Naive thymus-derived CD8-positive, alpha-beta T cell (primary cell): ENCODE measurements around the gene RESP18. TPM values are rescaled to one million over a fixed set of nuclear protein-coding genes. Genes with fewer than 3 reads are reported as not detected.
A peak's percentile ranks its signal among the peaks of the same experiment; 100 is the strongest.

Experiments used
- ATAC-seq, 2 donors: fragments of 150-1000 bp; cut with Tn5 transposase in 1 of 2; sonication (Bioruptor Pico), chemical (Tn5 transposase) in 1 of 2; 1 replicate in 1 of 2; 2 replicates in 1 of 2; pipeline ENCODE4 v1.10.0; 2021; ENCODE audit warnings: mild to moderate bottlenecking in 2 of 2, moderate library complexity in 2 of 2
- POLR2A ChIA-PET: fragments of 350-600 bp; sonication (Branson Sonifier 250); formaldehyde crosslinking; loops from one replicate; lab custom pipeline; 2021; ENCODE audit warnings: antibody characterized with exemption; lab: Charles Lee
- DNase-seq, 10 donors: peaks; one replicate each; pipeline versions ENCODE4 v3.0.0 to v3.0.0-alpha.2; 2020 to 2022
- H3K27ac Mint-ChIP-seq, 10 donors: one replicate each; pipeline ENCODE4 v1.8.0; 2020 to 2022; ENCODE audit warnings: mild to moderate bottlenecking in 10 of 10, mixed read lengths in 10 of 10, moderate library complexity in 4 of 10, inconsistent platforms in 1 of 10
- H3K27me3 Mint-ChIP-seq, 5 donors: one replicate each; pipeline ENCODE4 v1.8.0; 2021 to 2022; ENCODE audit warnings: mixed read lengths in 5 of 5
- H3K36me3 Mint-ChIP-seq, 3 donors: one replicate each; pipeline ENCODE4 v1.8.0; 2020 to 2022; ENCODE audit warnings: mixed read lengths in 3 of 3, mild to moderate bottlenecking in 2 of 3, inconsistent platforms in 1 of 3
- H3K4me1 Mint-ChIP-seq, 4 donors: one replicate each; pipeline ENCODE4 v1.8.0; 2021 to 2022; ENCODE audit warnings: mixed read lengths in 4 of 4
- H3K4me3 Mint-ChIP-seq, 10 donors: one replicate each; pipeline ENCODE4 v1.8.0; 2020 to 2022; ENCODE audit warnings: mild to moderate bottlenecking in 10 of 10, mixed read lengths in 10 of 10, moderate library complexity in 6 of 10, inconsistent platforms in 1 of 10
- H3K9me3 Mint-ChIP-seq, 9 donors: one replicate each; pipeline ENCODE4 v1.8.0; 2020 to 2022; ENCODE audit warnings: mixed read lengths in 9 of 9, mild to moderate bottlenecking in 3 of 9, inconsistent platforms in 1 of 9, moderate library complexity in 1 of 9
- polyA plus RNA-seq, 3 donors: library from polyadenylated mRNA; unstranded; fragments of 300-500 nt; fragmentation: Illumina TruSeq; gene quantifications; one replicate each; pipeline ENCODE4 v1.2.3, GENCODE V29; 2021
- total RNA-seq, 8 experiments: library from RNA in 2 of 8; stranded (reverse) in 2 of 8; gene quantifications; one replicate each; pipeline ENCODE4 v1.2.3 and lab custom pipeline; 2021 to 2026

Gene RESP18
- total RNA-seq (not detected), polyA plus RNA-seq (not detected), total RNA-seq (lab: John Stamatoyannopoulos, UW) (0 reads per million in 6 experiments)

DNA sequence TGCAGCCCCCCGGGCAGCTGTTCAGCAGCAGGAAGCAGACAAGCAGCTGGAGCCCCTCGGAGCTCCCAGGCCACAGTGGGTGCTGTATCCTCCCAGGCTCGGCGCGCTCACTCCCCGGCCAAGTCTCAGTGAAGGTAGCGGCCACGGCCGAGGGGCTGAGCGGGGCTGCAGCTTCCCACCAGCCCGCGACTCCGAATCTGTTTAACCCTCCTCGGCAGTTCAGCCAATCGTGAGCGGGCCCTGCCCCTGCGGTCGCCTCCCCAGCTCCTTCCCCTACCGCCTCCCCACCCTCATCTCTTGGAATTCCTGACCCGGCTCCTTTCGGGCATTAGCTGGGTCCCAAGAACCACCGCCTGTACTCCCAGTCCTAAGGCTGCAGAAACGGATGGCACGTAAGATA is at the start of gene RESP18:
TSS of gene RESP18 (minus strand) at position 203 of the 400 bp plus-strand sequence.
- Mint-ChIP-seq H3K27me3 (peaks cover 45 to 91% (median 72%) of the 10 kb centered on the region in 5 donors), H3K4me3 (peak within 1 kb of the TSS in 1 of 10 donors; percentile 42), H3K4me1 (peaks cover 0 to 7% (median 4%) of the 10 kb centered on the region in 4 donors)

GRCh38 chr2:219381448-219381847 is 48.9 kb upstream of the RESP18 start:
- no peak overlapping the region for H3K27ac Mint-ChIP-seq
- POLR2A ChIA-PET: no interaction called here
- H3K4me1 Mint-ChIP-seq: peaks cover 7 to 22% (median 10%) of the 10 kb centered on the region in 4 donors
- ATAC-seq (no peak), DNase-seq (no peak)
- peaks cover 0 to 70% (median 18%) of the 10 kb centered on the region in 3 donors for H3K36me3 Mint-ChIP-seq
- H3K27me3 Mint-ChIP-seq: no peaks in the 10 kb centered on the region
- H3K4me3 Mint-ChIP-seq: no peak overlapping the region
- H3K9me3 Mint-ChIP-seq: no peaks in the 10 kb centered on the region

More for the DNA sequence above, at the start of gene RESP18:
- POLR2A ChIA-PET: no interaction called here
- no peak for DNase-seq
- peaks cover 5 to 30% (median 15%) of the 10 kb centered on the region in 9 donors for H3K9me3 Mint-ChIP-seq
- peak within 1 kb of the TSS in 1 of 10 donors; percentile 44 for H3K27ac Mint-ChIP-seq
- H3K36me3 Mint-ChIP-seq: peaks cover 0 to 23% (median 23%) of the 10 kb centered on the region in 3 donors
- ATAC-seq: no peak

- H3K36me3 Mint-ChIP-seq: peaks cover 0 to 71% (median 15%) of the 10 kb centered on the region in 3 donors
- POLR2A ChIA-PET: no interaction called here
- DNase-seq (no peak), ATAC-seq (no peak)
- no peak overlapping the region for H3K4me3 Mint-ChIP-seq
- peaks cover 3 to 16% (median 7%) of the 10 kb centered on the region in 4 donors for H3K4me1 Mint-ChIP-seq
- peak overlapping the region in 1 of 10 donors; percentile 29 for H3K27ac Mint-ChIP-seq
- H3K27me3 Mint-ChIP-seq: no peaks in the 10 kb centered on the region
- H3K9me3 Mint-ChIP-seq: no peaks in the 10 kb centered on the region
Observed at GRCh38 chr2:219380926-219381325, 48.4 kb upstream of the RESP18 start.

GRCh38 chr2:219378163-219378851 is 45.8 kb upstream of the RESP18 start:
- H3K4me1 Mint-ChIP-seq: peaks cover 0 to 6% (median 2%) of the 10 kb centered on the region in 4 donors
- POLR2A ChIA-PET: interaction anchor here (1.4 kb wide), 1 partner anchor 9 kb away, joined by 3 read pairs; the partner anchor contains the start of gene DNPEP
- no peaks in the 10 kb centered on the region for H3K9me3 Mint-ChIP-seq
- ATAC-seq (no peak), DNase-seq (no peak)
- no peaks in the 10 kb centered on the region for H3K27me3 Mint-ChIP-seq
- peaks cover 0 to 72% (median 21%) of the 10 kb centered on the region in 3 donors for H3K36me3 Mint-ChIP-seq
- no peak overlapping the region for H3K4me3 Mint-ChIP-seq
- peak overlapping the region in 2 of 10 donors; percentile 17 to 70 for H3K27ac Mint-ChIP-seq

- no peak for DNase-seq
- no peak overlapping the region for H3K27ac Mint-ChIP-seq
- no peak overlapping the region for H3K4me3 Mint-ChIP-seq
- no peaks in the 10 kb centered on the region for H3K9me3 Mint-ChIP-seq
- POLR2A ChIA-PET: no interaction called here
- H3K4me1 Mint-ChIP-seq: peaks cover 0 to 5% (median 1%) of the 10 kb centered on the region in 4 donors
- H3K36me3 Mint-ChIP-seq: peaks cover 0 to 18% (median 17%) of the 10 kb centered on the region in 3 donors
- H3K27me3 Mint-ChIP-seq: no peaks in the 10 kb centered on the region
- no peak for ATAC-seq
Observed at GRCh38 chr2:219369447-219369861, 36.9 kb upstream of the RESP18 start.

DNA sequence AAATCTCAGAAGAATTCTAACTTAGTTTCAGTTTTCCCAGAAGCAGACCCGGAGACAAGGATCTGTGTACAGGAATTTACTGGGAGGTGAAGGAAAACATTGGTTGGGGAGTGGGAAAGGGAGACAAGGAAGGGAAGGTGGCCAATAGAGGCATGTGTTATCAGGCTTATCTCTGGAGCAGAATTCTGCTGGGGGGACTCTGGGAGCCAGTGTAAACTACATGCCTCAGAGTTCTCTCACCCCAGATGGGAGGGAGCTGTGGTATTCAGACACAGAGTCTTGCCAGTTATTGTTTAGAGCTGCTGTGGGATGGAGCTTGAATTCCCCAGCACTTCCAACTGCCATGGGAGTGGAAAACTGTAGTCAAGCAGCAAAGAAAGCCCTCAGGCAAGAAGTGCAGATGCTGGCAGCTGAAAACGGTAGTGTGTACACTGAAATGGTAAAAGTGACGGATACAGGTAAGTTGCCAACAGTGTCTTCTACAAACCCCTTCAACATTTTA is 36.2 kb upstream of the RESP18 start:
- H3K4me3 Mint-ChIP-seq: no peak overlapping the region
- no peaks in the 10 kb centered on the region for H3K9me3 Mint-ChIP-seq
- H3K4me1 Mint-ChIP-seq: peaks cover 0 to 5% (median 1%) of the 10 kb centered on the region in 4 donors
- POLR2A ChIA-PET: no interaction called here
- no peaks in the 10 kb centered on the region for H3K27me3 Mint-ChIP-seq
- peaks cover 0 to 12% (median 11%) of the 10 kb centered on the region in 3 donors for H3K36me3 Mint-ChIP-seq
- no peak for ATAC-seq
- DNase-seq: no peak
- H3K27ac Mint-ChIP-seq: no peak overlapping the region

- no peak overlapping the region for H3K27ac Mint-ChIP-seq
- no peak overlapping the region for H3K4me3 Mint-ChIP-seq
- DNase-seq (no peak), ATAC-seq (no peak)
- H3K36me3 Mint-ChIP-seq: peaks cover 0 to 7% (median 3%) of the 10 kb centered on the region in 3 donors
- H3K27me3 Mint-ChIP-seq: peaks cover 8 to 22% (median 18%) of the 10 kb centered on the region in 5 donors
- POLR2A ChIA-PET: no interaction called here
- H3K9me3 Mint-ChIP-seq: no peaks in the 10 kb centered on the region
- H3K4me1 Mint-ChIP-seq: peaks cover 3 to 6% (median 4%) of the 10 kb centered on the region in 4 donors
Observed at GRCh38 chr2:219362524-219363164, 30.1 kb upstream of the RESP18 start.

- DNase-seq: no peak
- H3K27ac Mint-ChIP-seq: no peak overlapping the region
- no peak for ATAC-seq
- peaks cover 8 to 26% (median 18%) of the 10 kb centered on the region in 5 donors for H3K27me3 Mint-ChIP-seq
- H3K36me3 Mint-ChIP-seq: peaks cover 0 to 7% (median 3%) of the 10 kb centered on the region in 3 donors
- POLR2A ChIA-PET: no interaction called here
- H3K4me3 Mint-ChIP-seq: no peak overlapping the region
- no peaks in the 10 kb centered on the region for H3K9me3 Mint-ChIP-seq
- H3K4me1 Mint-ChIP-seq: peaks cover 3 to 6% (median 4%) of the 10 kb centered on the region in 4 donors
Observed at GRCh38 chr2:219362072-219362471, 29.5 kb upstream of the RESP18 start.

DNA sequence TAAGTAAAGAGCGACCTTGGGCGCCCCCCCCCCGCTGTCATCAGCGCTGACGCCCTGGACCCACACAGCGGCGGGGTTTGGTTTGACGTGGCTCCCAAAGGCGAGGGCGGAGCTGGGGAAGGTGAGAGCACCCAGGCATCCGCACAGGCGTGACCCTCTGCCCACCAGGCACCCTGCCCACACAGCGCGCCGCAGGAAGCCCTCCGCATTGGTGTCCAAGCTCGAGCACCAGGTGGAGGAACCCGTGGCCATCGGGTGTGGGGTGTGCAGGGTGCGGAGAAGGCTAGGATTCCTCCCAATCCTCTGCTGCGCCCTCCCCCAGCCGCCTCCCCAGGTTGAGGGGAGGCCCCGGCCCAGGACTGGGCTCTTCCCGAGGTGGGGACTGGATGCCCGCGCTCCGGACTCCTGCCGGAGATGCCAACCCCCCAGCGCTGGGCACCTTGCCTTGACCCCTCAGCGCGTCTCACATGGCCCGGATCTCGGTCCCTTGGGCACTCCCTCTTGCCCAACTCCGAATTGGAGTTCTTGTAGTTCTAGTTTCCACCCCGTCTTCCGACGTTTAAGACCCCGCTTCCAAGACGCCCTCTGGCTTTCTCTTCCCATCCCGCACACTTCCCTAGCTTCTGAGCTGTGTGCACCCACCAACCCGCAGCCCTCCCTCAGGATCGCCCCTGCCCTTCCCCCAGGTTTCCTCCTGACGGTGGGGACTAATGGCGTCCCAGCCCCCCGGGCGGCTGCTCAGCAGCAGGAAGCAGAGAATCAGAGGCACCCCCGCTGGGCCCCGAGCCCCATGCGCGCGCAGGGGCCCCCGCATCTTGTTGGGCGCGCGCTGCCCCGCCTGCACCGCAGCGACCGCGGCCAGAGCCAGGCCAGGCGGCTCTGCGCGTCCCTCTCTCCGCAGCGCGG is 25.9 kb upstream of the RESP18 start:
- Mint-ChIP-seq H3K4me3 (peak overlapping the region in 6 of 10 donors; percentile 30 to 73 (median 54)), H3K4me1 (peaks cover 3 to 6% (median 5%) of the 10 kb centered on the region in 4 donors), H3K27ac (no peak overlapping the region), H3K36me3 (peaks cover 0 to 4% (median 3%) of the 10 kb centered on the region in 3 donors), H3K27me3 (peaks cover 36 to 63% (median 41%) of the 10 kb centered on the region in 5 donors), H3K9me3 (no peaks in the 10 kb centered on the region)
- ATAC-seq (peak; percentile 42 to 57), DNase-seq (no peak)
- POLR2A ChIA-PET: no interaction called here

DNA sequence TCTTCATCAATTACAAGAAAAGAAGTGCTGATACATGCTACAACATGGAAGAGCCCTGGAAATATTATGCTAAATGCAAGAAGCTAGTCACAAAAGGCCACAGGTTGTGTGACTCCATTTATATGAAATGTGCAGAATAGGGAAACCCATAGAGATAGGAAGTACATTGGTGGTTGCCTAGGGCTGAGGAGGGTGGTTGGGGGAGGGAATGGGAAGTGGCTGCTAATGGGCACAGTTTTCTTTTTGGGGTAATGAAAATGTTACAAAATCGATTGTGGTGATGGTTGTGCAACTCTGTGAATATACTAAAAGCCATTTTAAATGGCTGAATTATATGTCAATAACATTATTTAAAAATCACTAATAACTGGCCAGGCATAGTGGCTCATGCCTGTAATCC is 24.3 kb upstream of the RESP18 start:
- ATAC-seq (no peak), DNase-seq (no peak)
- Mint-ChIP-seq H3K9me3 (no peaks in the 10 kb centered on the region), H3K4me1 (peaks cover 3 to 6% (median 5%) of the 10 kb centered on the region in 4 donors), H3K36me3 (peaks cover 0 to 4% (median 3%) of the 10 kb centered on the region in 3 donors), H3K27ac (no peak overlapping the region), H3K4me3 (no peak overlapping the region), H3K27me3 (peaks cover 36 to 71% (median 41%) of the 10 kb centered on the region in 5 donors)
- POLR2A ChIA-PET: no interaction called here

GRCh38 chr2:219354582-219354981 is 22.0 kb upstream of the RESP18 start:
- no peak for DNase-seq
- Mint-ChIP-seq H3K4me3 (no peak overlapping the region), H3K27me3 (peaks cover 27 to 70% (median 42%) of the 10 kb centered on the region in 5 donors), H3K27ac (no peak overlapping the region), H3K36me3 (no peaks in the 10 kb centered on the region), H3K9me3 (no peaks in the 10 kb centered on the region), H3K4me1 (peaks cover 3 to 6% (median 5%) of the 10 kb centered on the region in 4 donors)
- ATAC-seq: no peak
- POLR2A ChIA-PET: no interaction called here

- Mint-ChIP-seq H3K4me1 (peaks cover 0 to 2% (median under 1%) of the 10 kb centered on the region in 4 donors), H3K27me3 (peaks cover 30 to 70% (median 45%) of the 10 kb centered on the region in 5 donors)
- no peak for ATAC-seq
Observed at GRCh38 chr2:219353129-219353528, 20.6 kb upstream of the RESP18 start.

More at GRCh38 chr2:219353129-219353528, 20.6 kb upstream of the RESP18 start:
- H3K4me3 Mint-ChIP-seq: no peak overlapping the region
- H3K9me3 Mint-ChIP-seq: no peaks in the 10 kb centered on the region
- POLR2A ChIA-PET: interaction anchor here (0.6 kb wide), 2 partner anchors 36 to 100 kb away, joined by 3 to 6 read pairs; partner anchors contain the start of gene TUBA4B
- no peaks in the 10 kb centered on the region for H3K36me3 Mint-ChIP-seq
- no peak overlapping the region for H3K27ac Mint-ChIP-seq
- DNase-seq: no peak
